ENCODE measurements around the gene NIPAL1.
"Not testable (repeated sequence)": the region's sequence is repeated elsewhere in the genome, so short reads cannot be mapped to it uniquely, and the experiment has no call there.

Gene NIPAL1

GRCh38 chr4:48016141-48017107 is at the start of gene NIPAL1, which contains the start of gene CNGA1:
TSS of gene NIPAL1 (plus strand) at chr4:48016772. CDS start at chr4:48016840, 68 bp downstream.
TSS of gene CNGA1 (minus strand) at chr4:48016681. CDS start at chr4:47952689, 63,992 bp downstream.
- DNase-seq = peak; percentile 75

GRCh38 chr4:47968847-47969246 is 47.7 kb upstream of the NIPAL1 start:
- no peak for DNase-seq

- no peak for DNase-seq
Observed at GRCh38 chr4:47972181-47972580, 44.4 kb upstream of the NIPAL1 start.

- DNase-seq = no peak
Observed at GRCh38 chr4:47972721-47973120, 43.9 kb upstream of the NIPAL1 start.

GRCh38 chr4:47974566-47974965 is 42.0 kb upstream of the NIPAL1 start:
- no peak for DNase-seq

GRCh38 chr4:47990145-47990544 is 26.4 kb upstream of the NIPAL1 start:
- DNase-seq = no peak

GRCh38 chr4:47992475-47992874 is 24.1 kb upstream of the NIPAL1 start:
- DNase-seq = not testable (repeated sequence)

- no peak for DNase-seq
Observed at GRCh38 chr4:47996021-47996420, 20.6 kb upstream of the NIPAL1 start.

GRCh38 chr4:48002267-48002666 is 14.3 kb upstream of the NIPAL1 start:
- DNase-seq = no peak

GRCh38 chr4:48003568-48003967 is 13.0 kb upstream of the NIPAL1 start:
- DNase-seq = peak; percentile 17

- DNase-seq = no peak
Observed at GRCh38 chr4:48005781-48006180, 10.8 kb upstream of the NIPAL1 start.

- DNase-seq = no peak
Observed at GRCh38 chr4:48008021-48008596, 8.5 kb upstream of the NIPAL1 start.

- not testable (repeated sequence) for DNase-seq
Observed at GRCh38 chr4:48010906-48011305, 5.7 kb upstream of the NIPAL1 start.

GRCh38 chr4:48011722-48012121 is 4.8 kb upstream of the NIPAL1 start:
- no peak for DNase-seq

GRCh38 chr4:48012824-48013223 is 3.7 kb upstream of the NIPAL1 start:
- DNase-seq = no peak

- DNase-seq = no peak
Observed at GRCh38 chr4:48015216-48015615, 1.4 kb upstream of the NIPAL1 start.

- no peak for DNase-seq
Observed at GRCh38 chr4:48015678-48016077, 894 bp upstream of the NIPAL1 start.

GRCh38 chr4:48017108-48017571 is 568 bp downstream of the NIPAL1 start:
- no peak for DNase-seq

GRCh38 chr4:48018112-48018511 is 1.5 kb downstream of the NIPAL1 start:
- DNase-seq = no peak

GRCh38 chr4:48021100-48021499 is 4.5 kb downstream of the NIPAL1 start:
- no peak for DNase-seq

GRCh38 chr4:48022192-48022799 is 5.7 kb downstream of the NIPAL1 start:
- DNase-seq = no peak

- peak; percentile 37 for DNase-seq
Observed at GRCh38 chr4:48024522-48024921, 8.0 kb downstream of the NIPAL1 start.

- DNase-seq = peak; percentile 91
Observed at GRCh38 chr4:48025005-48025404, 8.4 kb downstream of the NIPAL1 start.

GRCh38 chr4:48027653-48028052 is 11.1 kb downstream of the NIPAL1 start:
- no peak for DNase-seq

All from NCI-H1092 treated with DMSO at 0.1 percent for 48 hours (cell line).